Liver (tissue), 9 donors: ENCODE measurements around the gene ZNF775. TPM values are rescaled to one million over a fixed set of nuclear protein-coding genes. Genes with fewer than 3 reads are reported as not detected.

Experiments
- DNase-seq: peaks from one replicate; pipeline ENCODE4 v3.0.0-alpha.2; 2017; ENCODE audit warnings: low spot score
- H3K27ac ChIP-seq, 2 donors: one replicate each; pipeline ENCODE4 v1.7.0; 2013; ENCODE audit warnings: inconsistent platforms in 2 of 2, low read length in 2 of 2, control low read depth in 1 of 2, low read depth in 1 of 2, mild to moderate bottlenecking in 1 of 2
- H3K27me3 ChIP-seq, 4 donors: one replicate each; pipeline versions ENCODE4 v1.6.1 to v1.7.0; 2013; ENCODE audit warnings: low read length in 3 of 4, inconsistent platforms in 1 of 4, mild to moderate bottlenecking in 1 of 4, moderate library complexity in 1 of 4; ENCODE audit not compliant: control insufficient read depth in 4 of 4, insufficient read depth in 4 of 4
- H3K36me3 ChIP-seq, 4 donors: one replicate each; pipeline versions ENCODE4 v1.6.1 to v1.7.0; 2013; ENCODE audit warnings: low read length in 3 of 4, mild to moderate bottlenecking in 3 of 4, low read depth in 1 of 4, moderate library complexity in 1 of 4; ENCODE audit not compliant: control insufficient read depth in 4 of 4, insufficient read depth in 3 of 4
- H3K4me1 ChIP-seq, 4 donors: one replicate each; pipeline versions ENCODE4 v1.6.1 to v1.7.0; 2013; ENCODE audit warnings: low read length in 3 of 4, mild to moderate bottlenecking in 3 of 4, moderate library complexity in 1 of 4; ENCODE audit not compliant: control insufficient read depth in 4 of 4, insufficient read depth in 4 of 4
- H3K4me3 ChIP-seq, 3 donors: one replicate each; pipeline versions ENCODE4 v1.6.1 to v1.7.0; 2013; ENCODE audit warnings: low read length in 3 of 3, control low read depth in 1 of 3, low read depth in 1 of 3, mild to moderate bottlenecking in 1 of 3
- H3K9ac ChIP-seq, 2 donors: one replicate each; pipeline ENCODE4 v1.7.0; 2013; ENCODE audit warnings: low read length in 2 of 2, mild to moderate bottlenecking in 2 of 2, moderate library complexity in 2 of 2, control low read depth in 1 of 2, low read depth in 1 of 2
- H3K9me3 ChIP-seq, 4 donors: one replicate each; pipeline versions ENCODE4 v1.6.1 to v1.7.0; 2013; ENCODE audit warnings: low read length in 3 of 4; ENCODE audit not compliant: control insufficient read depth in 4 of 4
- EGR1 ChIP-seq, 2 donors: IDR thresholded peaks; 2 replicates each; pipeline ENCODE4 v1.6.1; 2016 to 2018; ENCODE audit warnings: antibody characterized with exemption in 2 of 2, low read depth in 2 of 2
- FOXA1 ChIP-seq: IDR thresholded peaks from 2 replicates; pipeline ENCODE4 v1.6.1; 2016; ENCODE audit warnings: antibody characterized with exemption
- FOXA2 ChIP-seq: IDR thresholded peaks from 2 replicates; pipeline ENCODE4 v1.6.1; 2016; ENCODE audit warnings: antibody characterized with exemption
- GABPA ChIP-seq, 2 donors: IDR thresholded peaks in 1 of 2; conservative IDR thresholded peaks in 1 of 2; 2 replicates each; pipeline ENCODE4 v1.6.1; 2016; ENCODE audit warnings: antibody characterized with exemption in 2 of 2, mild to moderate bottlenecking in 1 of 2, moderate library complexity in 1 of 2
- HNF4A ChIP-seq, 2 donors: conservative IDR thresholded peaks; 2 replicates each; pipeline ENCODE4 v1.6.1; 2016; ENCODE audit warnings: antibody characterized with exemption in 2 of 2, mild to moderate bottlenecking in 2 of 2
- HNF4G ChIP-seq: IDR thresholded peaks from 2 replicates; pipeline ENCODE4 v1.6.1; 2016; ENCODE audit warnings: antibody characterized with exemption
- JUND ChIP-seq, 2 donors: IDR thresholded peaks; 2 replicates each; pipeline ENCODE4 v1.6.1; 2016; ENCODE audit warnings: antibody characterized with exemption in 2 of 2
- NR2F2 ChIP-seq: IDR thresholded peaks from 2 replicates; pipeline ENCODE4 v1.6.1; 2016; ENCODE audit warnings: antibody characterized with exemption
- RAD21 ChIP-seq, 2 donors: IDR thresholded peaks; 2 replicates each; pipeline ENCODE4 v1.6.1; 2016; ENCODE audit warnings: antibody characterized with exemption in 2 of 2, mild to moderate bottlenecking in 2 of 2
- RXRA ChIP-seq, 2 donors: IDR thresholded peaks; 2 replicates each; pipeline ENCODE4 v1.6.1; 2017 to 2018; ENCODE audit warnings: antibody characterized with exemption in 2 of 2, mild to moderate bottlenecking in 1 of 2
- SP1 ChIP-seq: IDR thresholded peaks from 2 replicates; pipeline ENCODE4 v1.6.1; 2018; ENCODE audit warnings: antibody characterized with exemption, mild to moderate bottlenecking
- TAF1 ChIP-seq: conservative IDR thresholded peaks from 2 replicates; pipeline ENCODE4 v1.6.1; 2016; ENCODE audit warnings: antibody characterized with exemption, mild to moderate bottlenecking
- YY1 ChIP-seq: IDR thresholded peaks from 2 replicates; pipeline ENCODE4 v1.6.1; 2016; ENCODE audit warnings: antibody characterized with exemption, mild to moderate bottlenecking
- WGBS: extraction: QIAGEN DNeasy Blood & Tissue Kit; methylation state at CpG from one replicate; pipeline ENCODE4 v1.1.7; 2013; 5-methylcytosine and 5-hydroxymethylcytosine counted together
- polyA plus RNA-seq, 2 donors: library from polyadenylated mRNA; stranded (reverse) in 1 of 2; unstranded in 1 of 2; fragments of 200-250 nt in 1 of 2; fragments of >200 nt in 1 of 2; fragmentation: Nextera tagmentation in 1 of 2; extraction: Ambion mirVana in 1 of 2; gene quantifications; one replicate each; pipeline versions ENCODE4 v1.2.1 to v1.2.3, GENCODE V29; 2013 to 2015
- total RNA-seq, 2 donors: library from RNA; depleted of rRNA; stranded (reverse); fragments of >200 nt; gene quantifications; one replicate each; pipeline ENCODE4 v1.2.3, GENCODE V29; 2014
- TF ChIP-seq, protein P1 (sequence below): fragments of 150-350 bp; IDR thresholded peaks from 2 replicates; pipeline ENCODE4 v1.5.1; 2017; ENCODE audit warnings: improper control_type of control experiment, low read depth, low read length; ENCODE audit not compliant: missing input control
- TF ChIP-seq, protein P2 (sequence below): IDR thresholded peaks from 2 replicates; pipeline ENCODE4 v1.6.1; 2016; ENCODE audit warnings: antibody characterized with exemption, mild to moderate bottlenecking
- TF ChIP-seq, protein P3 (sequence below): IDR thresholded peaks from 2 replicates; pipeline ENCODE4 v1.6.1; 2016; ENCODE audit warnings: antibody characterized with exemption
- TF ChIP-seq, protein P4 (sequence below): IDR thresholded peaks from 2 replicates; pipeline ENCODE4 v1.6.1; 2016; ENCODE audit warnings: antibody characterized with exemption
- TF ChIP-seq, protein P5 (sequence below): IDR thresholded peaks from 2 replicates; pipeline ENCODE4 v1.6.1; 2016; ENCODE audit warnings: antibody characterized with exemption
- donor health status: healthy.
- donor health status: healthy.
- donor health status: healthy.
- donor health status: healthy.
- donor health status: healthy.

Gene ZNF775
- total and polyA plus RNA-seq, 4 donors, result 0.08 to 3.1 (median 0.52) TPM

DNA sequence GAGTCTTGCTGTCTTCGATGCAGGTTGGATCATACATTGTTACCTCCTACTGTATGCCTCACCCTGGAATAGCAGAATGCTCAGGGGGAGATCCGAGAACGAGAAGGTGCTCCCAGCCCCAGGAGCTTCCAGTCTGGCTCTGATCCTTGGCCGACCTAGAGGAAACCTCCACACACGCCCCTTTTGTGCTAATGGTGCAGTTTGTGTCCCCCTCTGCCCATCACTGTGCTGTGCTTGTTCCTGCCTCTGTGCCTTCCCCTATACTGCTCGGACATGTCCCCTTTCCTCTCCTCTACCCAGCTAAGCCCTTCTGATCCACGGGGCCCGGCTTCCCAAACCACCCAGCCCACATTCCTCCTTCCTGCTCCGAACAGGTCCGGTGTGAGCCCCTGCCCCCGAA lies 32.5 kb downstream of the ZNF775 start (continued):
- TF ChIP-seq, protein P1, sequence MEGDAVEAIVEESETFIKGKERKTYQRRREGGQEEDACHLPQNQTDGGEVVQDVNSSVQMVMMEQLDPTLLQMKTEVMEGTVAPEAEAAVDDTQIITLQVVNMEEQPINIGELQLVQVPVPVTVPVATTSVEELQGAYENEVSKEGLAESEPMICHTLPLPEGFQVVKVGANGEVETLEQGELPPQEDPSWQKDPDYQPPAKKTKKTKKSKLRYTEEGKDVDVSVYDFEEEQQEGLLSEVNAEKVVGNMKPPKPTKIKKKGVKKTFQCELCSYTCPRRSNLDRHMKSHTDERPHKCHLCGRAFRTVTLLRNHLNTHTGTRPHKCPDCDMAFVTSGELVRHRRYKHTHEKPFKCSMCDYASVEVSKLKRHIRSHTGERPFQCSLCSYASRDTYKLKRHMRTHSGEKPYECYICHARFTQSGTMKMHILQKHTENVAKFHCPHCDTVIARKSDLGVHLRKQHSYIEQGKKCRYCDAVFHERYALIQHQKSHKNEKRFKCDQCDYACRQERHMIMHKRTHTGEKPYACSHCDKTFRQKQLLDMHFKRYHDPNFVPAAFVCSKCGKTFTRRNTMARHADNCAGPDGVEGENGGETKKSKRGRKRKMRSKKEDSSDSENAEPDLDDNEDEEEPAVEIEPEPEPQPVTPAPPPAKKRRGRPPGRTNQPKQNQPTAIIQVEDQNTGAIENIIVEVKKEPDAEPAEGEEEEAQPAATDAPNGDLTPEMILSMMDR, result no peak
- TF ChIP-seq RXRA (IDR thresholded peaks at IDR 0.05) (no peak), YY1 (no peak), HNF4A (conservative IDR thresholded peaks at IDR 0.05) (no peak), HNF4G (no peak), EGR1 (IDR thresholded peaks at IDR 0.05; ENCODE audit: low read depth in 2 of 2) (no peak), FOXA1 (no peak), JUND (IDR thresholded peaks at IDR 0.05) (no peak)

DNA sequence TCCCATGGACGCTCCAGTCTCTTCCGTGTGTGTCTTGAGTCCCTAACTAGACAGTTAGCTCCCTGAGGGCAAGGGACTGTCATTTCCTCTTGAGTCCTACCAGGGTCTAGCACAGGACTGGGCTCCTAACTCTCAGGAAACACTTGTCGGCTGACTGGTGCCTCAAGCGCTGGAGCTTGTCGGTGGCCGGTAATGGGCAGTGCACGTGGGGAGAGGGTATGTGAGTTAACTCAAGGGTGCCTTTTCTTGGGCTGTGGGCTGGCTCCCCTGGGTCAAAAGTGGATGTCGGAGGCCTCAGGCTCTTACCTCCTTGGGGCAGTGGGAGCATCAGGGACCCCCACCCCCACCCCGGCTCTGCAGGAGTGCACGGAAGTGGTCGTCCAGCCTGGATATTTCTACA lies 32.9 kb downstream of the ZNF775 start:
- H3K4me3 ChIP-seq, result no peak overlapping the region
- peaks cover 1 to 16% (median 9%) of the 10 kb centered on the region in 4 donors for H3K4me1 ChIP-seq
- H3K9ac ChIP-seq, result no peak overlapping the region
- no peaks in the 10 kb centered on the region for H3K36me3 ChIP-seq
- no peak overlapping the region for H3K27ac ChIP-seq
- WGBS, result 96% methylated on average over 11 of the region's 11 CpGs
- no peak for TF ChIP-seq NR2F2
- TF ChIP-seq RXRA (IDR thresholded peaks at IDR 0.05), result no peak
- TF ChIP-seq HNF4G, result no peak
- TF ChIP-seq, protein P2, sequence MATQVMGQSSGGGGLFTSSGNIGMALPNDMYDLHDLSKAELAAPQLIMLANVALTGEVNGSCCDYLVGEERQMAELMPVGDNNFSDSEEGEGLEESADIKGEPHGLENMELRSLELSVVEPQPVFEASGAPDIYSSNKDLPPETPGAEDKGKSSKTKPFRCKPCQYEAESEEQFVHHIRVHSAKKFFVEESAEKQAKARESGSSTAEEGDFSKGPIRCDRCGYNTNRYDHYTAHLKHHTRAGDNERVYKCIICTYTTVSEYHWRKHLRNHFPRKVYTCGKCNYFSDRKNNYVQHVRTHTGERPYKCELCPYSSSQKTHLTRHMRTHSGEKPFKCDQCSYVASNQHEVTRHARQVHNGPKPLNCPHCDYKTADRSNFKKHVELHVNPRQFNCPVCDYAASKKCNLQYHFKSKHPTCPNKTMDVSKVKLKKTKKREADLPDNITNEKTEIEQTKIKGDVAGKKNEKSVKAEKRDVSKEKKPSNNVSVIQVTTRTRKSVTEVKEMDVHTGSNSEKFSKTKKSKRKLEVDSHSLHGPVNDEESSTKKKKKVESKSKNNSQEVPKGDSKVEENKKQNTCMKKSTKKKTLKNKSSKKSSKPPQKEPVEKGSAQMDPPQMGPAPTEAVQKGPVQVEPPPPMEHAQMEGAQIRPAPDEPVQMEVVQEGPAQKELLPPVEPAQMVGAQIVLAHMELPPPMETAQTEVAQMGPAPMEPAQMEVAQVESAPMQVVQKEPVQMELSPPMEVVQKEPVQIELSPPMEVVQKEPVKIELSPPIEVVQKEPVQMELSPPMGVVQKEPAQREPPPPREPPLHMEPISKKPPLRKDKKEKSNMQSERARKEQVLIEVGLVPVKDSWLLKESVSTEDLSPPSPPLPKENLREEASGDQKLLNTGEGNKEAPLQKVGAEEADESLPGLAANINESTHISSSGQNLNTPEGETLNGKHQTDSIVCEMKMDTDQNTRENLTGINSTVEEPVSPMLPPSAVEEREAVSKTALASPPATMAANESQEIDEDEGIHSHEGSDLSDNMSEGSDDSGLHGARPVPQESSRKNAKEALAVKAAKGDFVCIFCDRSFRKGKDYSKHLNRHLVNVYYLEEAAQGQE, result no peak
- TF ChIP-seq HNF4A (conservative IDR thresholded peaks at IDR 0.05), result no peak
- TF ChIP-seq FOXA2, result no peak
- TF ChIP-seq FOXA1, result no peak
- TF ChIP-seq, protein P3, sequence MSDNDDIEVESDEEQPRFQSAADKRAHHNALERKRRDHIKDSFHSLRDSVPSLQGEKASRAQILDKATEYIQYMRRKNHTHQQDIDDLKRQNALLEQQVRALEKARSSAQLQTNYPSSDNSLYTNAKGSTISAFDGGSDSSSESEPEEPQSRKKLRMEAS, result no peak
- TF ChIP-seq, protein P4, sequence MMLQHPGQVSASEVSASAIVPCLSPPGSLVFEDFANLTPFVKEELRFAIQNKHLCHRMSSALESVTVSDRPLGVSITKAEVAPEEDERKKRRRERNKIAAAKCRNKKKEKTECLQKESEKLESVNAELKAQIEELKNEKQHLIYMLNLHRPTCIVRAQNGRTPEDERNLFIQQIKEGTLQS, result no peak
- TF ChIP-seq, protein P5, sequence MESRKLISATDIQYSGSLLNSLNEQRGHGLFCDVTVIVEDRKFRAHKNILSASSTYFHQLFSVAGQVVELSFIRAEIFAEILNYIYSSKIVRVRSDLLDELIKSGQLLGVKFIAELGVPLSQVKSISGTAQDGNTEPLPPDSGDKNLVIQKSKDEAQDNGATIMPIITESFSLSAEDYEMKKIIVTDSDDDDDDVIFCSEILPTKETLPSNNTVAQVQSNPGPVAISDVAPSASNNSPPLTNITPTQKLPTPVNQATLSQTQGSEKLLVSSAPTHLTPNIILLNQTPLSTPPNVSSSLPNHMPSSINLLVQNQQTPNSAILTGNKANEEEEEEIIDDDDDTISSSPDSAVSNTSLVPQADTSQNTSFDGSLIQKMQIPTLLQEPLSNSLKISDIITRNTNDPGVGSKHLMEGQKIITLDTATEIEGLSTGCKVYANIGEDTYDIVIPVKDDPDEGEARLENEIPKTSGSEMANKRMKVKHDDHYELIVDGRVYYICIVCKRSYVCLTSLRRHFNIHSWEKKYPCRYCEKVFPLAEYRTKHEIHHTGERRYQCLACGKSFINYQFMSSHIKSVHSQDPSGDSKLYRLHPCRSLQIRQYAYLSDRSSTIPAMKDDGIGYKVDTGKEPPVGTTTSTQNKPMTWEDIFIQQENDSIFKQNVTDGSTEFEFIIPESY, result no peak
- TF ChIP-seq JUND (IDR thresholded peaks at IDR 0.05), result no peak
- TF ChIP-seq, protein P1, result no peak
- no peak for TF ChIP-seq GABPA (IDR thresholded peaks at IDR 0.05 in 1 of 2, conservative IDR thresholded peaks at IDR 0.05 in 1 of 2)
- no peak for TF ChIP-seq TAF1
- TF ChIP-seq SP1, result no peak
- TF ChIP-seq YY1, result no peak
- TF ChIP-seq EGR1 (IDR thresholded peaks at IDR 0.05; ENCODE audit: low read depth in 2 of 2), result no peak
- TF ChIP-seq RAD21 (IDR thresholded peaks at IDR 0.05), result no peak
- no peaks in the 10 kb centered on the region for H3K9me3 ChIP-seq
- H3K27me3 ChIP-seq, result no peaks in the 10 kb centered on the region
- no peak for DNase-seq
